ENCODE results near the gene ABHD5. TPM values are rescaled to one million over a fixed set of nuclear protein-coding genes. Genes with fewer than 3 reads are reported as not detected.

ABHD5 gene
- polyA plus RNA-seq, 1 of the 3 experiments (the other 2 are of a cell fraction) = 10.4 TPM

DNA sequence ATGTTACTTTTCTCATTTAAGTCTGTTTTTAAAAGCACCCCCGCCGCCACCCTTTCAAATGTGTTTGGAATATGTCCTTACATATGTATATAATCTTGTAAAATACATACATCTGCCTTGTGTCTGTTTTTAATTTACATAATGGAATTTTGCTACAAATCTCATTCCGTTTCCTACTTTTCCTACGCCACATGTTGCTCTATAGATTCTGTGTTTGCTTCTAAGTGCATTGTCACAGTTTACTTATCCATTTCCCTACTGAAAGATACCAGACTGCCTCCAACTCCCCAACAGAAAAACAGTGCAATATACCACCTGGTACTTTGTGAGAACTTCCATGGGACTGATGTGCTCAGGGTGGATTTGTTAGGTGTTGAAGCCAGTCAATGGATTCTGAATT is 70.2 kb downstream of the ABHD5 start:
- Histone ChIP-seq H3K4me2 (no peak overlapping the region), H3K27me3 (ENCODE audit: insufficient read depth) (no peaks in the 10 kb centered on the region), H3K4me3 (ENCODE audit: low read depth in 2 of 2, low read length in 1 of 2) (no peak overlapping the region), H3K9me2 (no peaks in the 10 kb centered on the region), H4K20me1 (ENCODE audit: insufficient read depth) (no peaks in the 10 kb centered on the region), H3K79me2 (ENCODE audit: insufficient read depth) (no peaks in the 10 kb centered on the region), H3K4me1 (ENCODE audit: control insufficient read depth in 1 of 2, insufficient read depth in 2 of 2, low read depth in 1 of 2, low read length in 1 of 2) (peaks cover 19 to 55% of the 10 kb centered on the region in 2 experiments), H2AFZ (ENCODE audit: low read depth) (no peak overlapping the region), H3K36me3 (replicated peaks in 1 of 2; ENCODE audit: control insufficient read depth in 1 of 2, insufficient read depth in 2 of 2, low read length in 1 of 2) (no peaks in the 10 kb centered on the region), H3F3A (replicated peaks; ENCODE audit: insufficient read depth) (peaks cover 14% of the 10 kb centered on the region), H3K27ac (ENCODE audit: low read depth in 2 of 2, low read length in 1 of 2) (peak overlapping the region in 1 of 2 experiments; percentile 92; a peak in 2 of 4 replicates), H3K9ac (no peak overlapping the region), H3K9me3 (no peaks in the 10 kb centered on the region)
- DNase-seq = peak; percentile 46
- CTCF ChIA-PET = interaction anchor here (1.0 kb wide), 1 partner anchor 8 kb away, joined by 4 read pairs; no protein-coding TSS in a partner anchor
- 83% methylated on average over 4 of the region's 4 CpGs for WGBS (ENCODE audit: low lambda C conversion rate)
- POLR2A ChIA-PET = no interaction called here
- TF ChIP-seq FOSL2 (IDR thresholded peaks at IDR 0.05; ENCODE audit: borderline replicate concordance, low read depth) (no peak), FOXM1 (IDR thresholded peaks at IDR 0.05; ENCODE audit: low read depth) (no peak), JUND (IDR thresholded peaks at IDR 0.05) (no peak), USF1 (IDR thresholded peaks at IDR 0.05; ENCODE audit: borderline replicate concordance, low read depth) (no peak), CTCF (IDR thresholded peaks at IDR 0.05) (no peak), POLR2AphosphoS5 (IDR thresholded peaks at IDR 0.05; ENCODE audit: low read depth, low read length) (no peak), SIN3A (IDR thresholded peaks at IDR 0.05; ENCODE audit: borderline replicate concordance, low read depth, low read length) (no peak), MEF2A (IDR thresholded peaks at IDR 0.05; ENCODE audit: borderline replicate concordance, low read depth) (no peak), RXRA (IDR thresholded peaks at IDR 0.05; ENCODE audit: borderline replicate concordance, low read depth) (no peak), REST (IDR thresholded peaks at IDR 0.05; ENCODE audit: low read depth, low read length) (no peak), NRF1 (IDR thresholded peaks at IDR 0.05; ENCODE audit: low read depth, low read length) (no peak), EZH2phosphoT487 (IDR thresholded peaks at IDR 0.05; ENCODE audit: borderline replicate concordance, low read depth) (no peak), TAF1 (IDR thresholded peaks at IDR 0.05; ENCODE audit: borderline replicate concordance, low read depth, low read length) (no peak), RCOR1 (IDR thresholded peaks at IDR 0.05; ENCODE audit: low read length) (peak; percentile 93), TCF12 (IDR thresholded peaks at IDR 0.05) (peak; percentile 70), RAD21 (IDR thresholded peaks at IDR 0.05; ENCODE audit: low read length) (no peak; the same call in 1 of the 2 replicates), FOXJ3 (CRISPR knock-in tag; IDR thresholded peaks at IDR 0.05) (peak; percentile 74), MAX (IDR thresholded peaks at IDR 0.05; ENCODE audit: low read depth) (no peak), PBX3 (IDR thresholded peaks at IDR 0.05) (no peak), SMC3 (IDR thresholded peaks at IDR 0.05; ENCODE audit: low read depth, low read length) (no peak), IRF3 (IDR thresholded peaks at IDR 0.05; ENCODE audit: low read depth, low read length) (no peak), RFX5 (IDR thresholded peaks at IDR 0.05; ENCODE audit: low read length) (no peak), GATA2 (CRISPR knock-in tag; IDR thresholded peaks at IDR 0.05) (no peak), CHD2 (IDR thresholded peaks at IDR 0.05; ENCODE audit: low read length, partially characterized antibody) (peak; percentile 67), ELF1 (IDR thresholded peaks at IDR 0.05) (no peak)
- TF ChIP-seq, protein P1, sequence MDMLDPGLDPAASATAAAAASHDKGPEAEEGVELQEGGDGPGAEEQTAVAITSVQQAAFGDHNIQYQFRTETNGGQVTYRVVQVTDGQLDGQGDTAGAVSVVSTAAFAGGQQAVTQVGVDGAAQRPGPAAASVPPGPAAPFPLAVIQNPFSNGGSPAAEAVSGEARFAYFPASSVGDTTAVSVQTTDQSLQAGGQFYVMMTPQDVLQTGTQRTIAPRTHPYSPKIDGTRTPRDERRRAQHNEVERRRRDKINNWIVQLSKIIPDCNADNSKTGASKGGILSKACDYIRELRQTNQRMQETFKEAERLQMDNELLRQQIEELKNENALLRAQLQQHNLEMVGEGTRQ (IDR thresholded peaks at IDR 0.05; ENCODE audit: borderline replicate concordance, low read depth, low read length) = no peak
